Measurements from ENCODE around the gene ATP1B3. TPM values are rescaled to one million over a fixed set of nuclear protein-coding genes. Genes with fewer than 3 reads are reported as not detected.

ATP1B3 gene
- polyA plus RNA-seq, 1 donor (not counting 4 experiments of a cell fraction or from before 2014, with no cell fraction given), result 345 TPM

DNA sequence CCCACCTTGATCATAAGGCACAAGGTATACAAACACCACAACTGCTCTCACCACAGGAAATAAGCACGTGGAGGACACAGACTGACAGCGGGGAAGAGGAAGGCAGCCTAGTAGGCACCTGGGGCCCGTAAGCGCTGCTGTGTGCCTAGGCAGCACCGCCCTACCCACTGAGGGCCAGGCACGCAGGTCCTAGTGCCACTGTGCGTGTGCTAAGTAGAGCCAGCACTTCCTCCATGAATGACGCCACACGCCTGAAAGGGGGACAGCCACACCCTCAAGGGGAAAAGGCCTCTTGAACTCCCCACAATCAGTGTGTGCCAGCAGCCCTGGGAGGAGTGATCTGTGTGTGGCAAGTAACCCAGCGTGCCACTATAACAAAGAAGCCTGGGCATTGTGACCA is 73.0 kb downstream of the ATP1B3 start:
- H3K4me1 ChIP-seq (ENCODE audit: control insufficient read depth, extremely low read depth, insufficient read depth, low read length), result peaks cover 11% of the 10 kb centered on the region
- no peaks in the 10 kb centered on the region for H4K20me1 ChIP-seq (ENCODE audit: control insufficient read depth, extremely low read depth, insufficient read depth, low read length)
- no peaks in the 10 kb centered on the region for H3K9me1 ChIP-seq (ENCODE audit: control insufficient read depth, extremely low read depth, insufficient read depth, low read length)
- no peak overlapping the region for H3K4me3 ChIP-seq (ENCODE audit: control insufficient read depth in 2 of 3, extremely low read depth in 1 of 3, insufficient read depth in 2 of 3, low read depth in 1 of 3, low read length in 3 of 3)
- H3K36me3 ChIP-seq (ENCODE audit: control insufficient read depth in 2 of 2, extremely low read depth in 1 of 2, insufficient read depth in 2 of 2, low read length in 2 of 2), result no peaks in the 10 kb centered on the region
- no peaks in the 10 kb centered on the region for H3K79me2 ChIP-seq (ENCODE audit: control insufficient read depth, insufficient read depth, low read length)
- H3K9me3 ChIP-seq (ENCODE audit: control insufficient read depth, low read depth, low read length), result no peaks in the 10 kb centered on the region
- no peak overlapping the region for H3K9ac ChIP-seq (ENCODE audit: control insufficient read depth, extremely low read depth, insufficient read depth, low read length)
- H3K27ac ChIP-seq (ENCODE audit: control insufficient read depth, insufficient read depth, low read length), result no peak overlapping the region
- FAIRE-seq, result no peak
- dilution Hi-C loops (cut with MboI; ENCODE audit: extremely low pct_ligation_motif_present, low sequenced_read_pairs), result no loop called here
- TF ChIP-seq, protein P1, sequence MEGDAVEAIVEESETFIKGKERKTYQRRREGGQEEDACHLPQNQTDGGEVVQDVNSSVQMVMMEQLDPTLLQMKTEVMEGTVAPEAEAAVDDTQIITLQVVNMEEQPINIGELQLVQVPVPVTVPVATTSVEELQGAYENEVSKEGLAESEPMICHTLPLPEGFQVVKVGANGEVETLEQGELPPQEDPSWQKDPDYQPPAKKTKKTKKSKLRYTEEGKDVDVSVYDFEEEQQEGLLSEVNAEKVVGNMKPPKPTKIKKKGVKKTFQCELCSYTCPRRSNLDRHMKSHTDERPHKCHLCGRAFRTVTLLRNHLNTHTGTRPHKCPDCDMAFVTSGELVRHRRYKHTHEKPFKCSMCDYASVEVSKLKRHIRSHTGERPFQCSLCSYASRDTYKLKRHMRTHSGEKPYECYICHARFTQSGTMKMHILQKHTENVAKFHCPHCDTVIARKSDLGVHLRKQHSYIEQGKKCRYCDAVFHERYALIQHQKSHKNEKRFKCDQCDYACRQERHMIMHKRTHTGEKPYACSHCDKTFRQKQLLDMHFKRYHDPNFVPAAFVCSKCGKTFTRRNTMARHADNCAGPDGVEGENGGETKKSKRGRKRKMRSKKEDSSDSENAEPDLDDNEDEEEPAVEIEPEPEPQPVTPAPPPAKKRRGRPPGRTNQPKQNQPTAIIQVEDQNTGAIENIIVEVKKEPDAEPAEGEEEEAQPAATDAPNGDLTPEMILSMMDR (optimal IDR thresholded peaks at IDR 0.05 in 1 of 3, IDR thresholded peaks at IDR 0.05 in 1 of 3, conservative IDR thresholded peaks at IDR 0.05 in 1 of 3; ENCODE audit: extremely low read depth in 1 of 3, insufficient read depth in 2 of 3, low read length in 3 of 3), result no peak
- TF ChIP-seq EZH2 (IDR thresholded peaks at IDR 0.05; ENCODE audit: low read length), result no peak
- no peak overlapping the region for H2AFZ ChIP-seq (ENCODE audit: control insufficient read depth, low read length)
- no peak for DNase-seq (ENCODE audit: low read depth, low spot score)
- no peaks in the 10 kb centered on the region for H3K27me3 ChIP-seq (ENCODE audit: control insufficient read depth, extremely low read depth, insufficient read depth, low read length)
- H3K4me2 ChIP-seq (ENCODE audit: control insufficient read depth, extremely low read depth, insufficient read depth, low read depth, low read length), result no peak overlapping the region

DNA sequence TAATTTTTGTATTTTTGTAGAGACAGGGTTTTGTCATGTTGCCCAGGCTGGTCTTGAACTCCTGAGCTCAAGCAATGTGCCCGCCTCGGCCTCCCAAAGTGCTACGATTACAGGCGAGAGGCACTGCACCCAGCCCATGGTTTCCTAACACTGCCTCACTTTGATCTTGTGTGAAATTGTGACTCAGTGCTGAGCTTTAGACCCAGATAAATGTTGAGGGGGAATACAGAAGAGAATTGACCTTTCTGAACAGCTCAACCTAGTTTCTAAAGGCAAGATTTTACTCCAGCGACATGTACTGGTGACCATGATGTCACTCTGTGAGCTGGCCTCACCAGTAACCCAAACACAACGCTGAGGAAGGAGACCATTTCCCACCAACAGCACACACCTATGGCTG is 73.5 kb downstream of the ATP1B3 start:
- DNase-seq (ENCODE audit: low read depth, low spot score), result no peak
- TF ChIP-seq, protein P1 (optimal IDR thresholded peaks at IDR 0.05 in 1 of 3, IDR thresholded peaks at IDR 0.05 in 1 of 3, conservative IDR thresholded peaks at IDR 0.05 in 1 of 3; ENCODE audit: extremely low read depth in 1 of 3, insufficient read depth in 2 of 3, low read length in 3 of 3), result no peak
- no peak for TF ChIP-seq EZH2 (IDR thresholded peaks at IDR 0.05; ENCODE audit: low read length)
- no peak overlapping the region for H3K4me2 ChIP-seq (ENCODE audit: control insufficient read depth, extremely low read depth, insufficient read depth, low read depth, low read length)
- H3K4me1 ChIP-seq (ENCODE audit: control insufficient read depth, extremely low read depth, insufficient read depth, low read length), result peaks cover 17% of the 10 kb centered on the region
- no peak overlapping the region for H3K4me3 ChIP-seq (ENCODE audit: control insufficient read depth in 2 of 3, extremely low read depth in 1 of 3, insufficient read depth in 2 of 3, low read depth in 1 of 3, low read length in 3 of 3)
- H3K9ac ChIP-seq (ENCODE audit: control insufficient read depth, extremely low read depth, insufficient read depth, low read length), result no peak overlapping the region
- no peaks in the 10 kb centered on the region for H3K9me3 ChIP-seq (ENCODE audit: control insufficient read depth, low read depth, low read length)
- H2AFZ ChIP-seq (ENCODE audit: control insufficient read depth, low read length), result no peak overlapping the region
- H3K27me3 ChIP-seq (ENCODE audit: control insufficient read depth, extremely low read depth, insufficient read depth, low read length), result no peaks in the 10 kb centered on the region
- dilution Hi-C loops (cut with MboI; ENCODE audit: extremely low pct_ligation_motif_present, low sequenced_read_pairs), result no loop called here
- FAIRE-seq, result no peak
- no peaks in the 10 kb centered on the region for H3K9me1 ChIP-seq (ENCODE audit: control insufficient read depth, extremely low read depth, insufficient read depth, low read length)
- no peak overlapping the region for H3K27ac ChIP-seq (ENCODE audit: control insufficient read depth, insufficient read depth, low read length)
- no peaks in the 10 kb centered on the region for H3K36me3 ChIP-seq (ENCODE audit: control insufficient read depth in 2 of 2, extremely low read depth in 1 of 2, insufficient read depth in 2 of 2, low read length in 2 of 2)
- H3K79me2 ChIP-seq (ENCODE audit: control insufficient read depth, insufficient read depth, low read length), result no peaks in the 10 kb centered on the region
- no peaks in the 10 kb centered on the region for H4K20me1 ChIP-seq (ENCODE audit: control insufficient read depth, extremely low read depth, insufficient read depth, low read length)

All from keratinocyte (primary cell).